Measurements from ENCODE around the gene HBQ1.

DNA sequence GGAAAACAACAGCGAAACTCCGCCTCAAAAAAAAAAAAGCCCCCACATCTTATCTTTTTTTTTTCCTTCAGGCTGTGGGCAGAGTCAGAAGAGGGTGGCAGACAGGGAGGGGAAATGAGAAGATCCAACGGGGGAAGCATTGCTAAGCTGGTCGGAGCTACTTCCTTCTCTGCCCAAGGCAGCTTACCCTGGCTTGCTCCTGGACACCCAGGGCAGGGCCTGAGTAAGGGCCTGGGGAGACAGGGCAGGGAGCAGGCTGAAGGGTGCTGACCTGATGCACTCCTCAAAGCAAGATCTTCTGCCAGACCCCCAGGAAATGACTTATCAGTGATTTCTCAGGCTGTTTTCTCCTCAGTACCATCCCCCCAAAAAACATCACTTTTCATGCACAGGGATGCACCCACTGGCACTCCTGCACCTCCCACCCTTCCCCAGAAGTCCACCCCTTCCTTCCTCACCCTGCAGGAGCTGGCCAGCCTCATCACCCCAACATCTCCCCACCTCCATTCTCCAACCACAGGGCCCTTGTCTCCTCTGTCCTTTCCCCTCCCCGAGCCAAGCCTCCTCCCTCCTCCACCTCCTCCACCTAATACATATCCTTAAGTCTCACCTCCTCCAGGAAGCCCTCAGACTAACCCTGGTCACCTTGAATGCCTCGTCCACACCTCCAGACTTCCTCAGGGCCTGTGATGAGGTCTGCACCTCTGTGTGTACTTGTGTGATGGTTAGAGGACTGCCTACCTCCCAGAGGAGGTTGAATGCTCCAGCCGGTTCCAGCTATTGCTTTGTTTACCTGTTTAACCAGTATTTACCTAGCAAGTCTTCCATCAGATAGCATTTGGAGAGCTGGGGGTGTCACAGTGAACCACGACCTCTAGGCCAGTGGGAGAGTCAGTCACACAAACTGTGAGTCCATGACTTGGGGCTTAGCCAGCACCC is 5.0 kb upstream of the HBQ1 start:
- TF ChIP-seq CTCF (conservative IDR thresholded peaks at IDR 0.05; ENCODE audit: low read depth, low read length): no peak
- TF ChIP-seq RCOR1 (IDR thresholded peaks at IDR 0.05; ENCODE audit: insufficient replicate concordance, low read length): no peak
- no peak for TF ChIP-seq ELK1 (IDR thresholded peaks at IDR 0.05; ENCODE audit: borderline replicate concordance, low read depth, low read length)
- TF ChIP-seq SMC3 (IDR thresholded peaks at IDR 0.05; ENCODE audit: low read depth, low read length): no peak
- no peak for TF ChIP-seq NFE2L2 (IDR thresholded peaks at IDR 0.05; ENCODE audit: low read depth, low read length)
- TF ChIP-seq POLR2A (IDR thresholded peaks at IDR 0.05; ENCODE audit: low read depth, low read length): no peak
- no peak for TF ChIP-seq BHLHE40 (IDR thresholded peaks at IDR 0.05; ENCODE audit: low read depth, low read length)
- TF ChIP-seq MXI1 (IDR thresholded peaks at IDR 0.05; ENCODE audit: borderline replicate concordance, low read depth, low read length): no peak
- TF ChIP-seq CEBPB (IDR thresholded peaks at IDR 0.05; ENCODE audit: low read depth, low read length): no peak
- no peak for TF ChIP-seq RFX5 (IDR thresholded peaks at IDR 0.05; ENCODE audit: low read depth, low read length)

Data from IMR-90 (cell line).